HL-60 (cell line): ENCODE data around the gene RENBP.

Experiments
- POLR2AphosphoS5 ChIP-seq: IDR thresholded peaks from 2 replicates; pipeline ENCODE4 v1.6.1; 2012; ENCODE audit warnings: low read depth
- TF ChIP-seq, protein P1 (sequence below): IDR thresholded peaks from one replicate; pipeline ENCODE4 v1.5.1; 2011; ENCODE audit warnings: low read length, control low read depth, inconsistent platforms; ENCODE audit not compliant: insufficient read depth
- TF ChIP-seq, protein P2 (sequence below): IDR thresholded peaks from 2 replicates; pipeline ENCODE4 v1.6.1; 2012; ENCODE audit warnings: low read depth; ENCODE audit not compliant: insufficient replicate concordance

DNA sequence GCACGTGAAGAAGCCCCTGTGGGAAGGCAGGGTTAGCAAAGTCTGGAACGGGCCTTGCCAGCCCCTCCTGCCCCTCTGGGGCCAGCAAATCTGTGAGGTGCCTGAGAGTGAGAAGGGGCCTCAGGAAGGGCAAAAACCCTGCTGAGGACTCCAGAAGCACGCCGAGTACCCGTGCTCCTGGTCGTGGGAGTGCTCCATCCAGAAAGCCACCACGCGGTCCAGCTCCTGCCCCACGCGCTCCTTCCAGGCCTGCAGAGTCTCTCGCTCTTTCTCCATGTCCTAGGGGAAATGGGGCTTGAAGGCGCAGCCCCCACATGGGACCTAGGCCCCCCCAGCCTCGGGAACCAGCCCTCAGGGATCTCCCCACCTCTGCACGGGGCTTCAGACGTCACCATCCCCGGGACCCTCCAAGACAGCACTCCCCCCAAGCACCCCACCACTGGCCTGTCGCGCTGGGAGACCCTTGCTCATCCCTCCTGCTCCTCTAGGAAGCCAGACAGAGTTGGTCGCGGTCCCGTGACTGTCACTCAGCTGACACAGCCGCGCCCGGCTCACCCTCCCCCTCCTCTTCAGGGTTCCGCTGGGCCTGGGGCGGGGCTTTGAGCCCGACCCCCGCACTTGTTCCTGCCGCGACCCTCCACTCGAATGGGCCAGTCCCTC, at the start of gene RENBP:
- TF ChIP-seq, protein P1, sequence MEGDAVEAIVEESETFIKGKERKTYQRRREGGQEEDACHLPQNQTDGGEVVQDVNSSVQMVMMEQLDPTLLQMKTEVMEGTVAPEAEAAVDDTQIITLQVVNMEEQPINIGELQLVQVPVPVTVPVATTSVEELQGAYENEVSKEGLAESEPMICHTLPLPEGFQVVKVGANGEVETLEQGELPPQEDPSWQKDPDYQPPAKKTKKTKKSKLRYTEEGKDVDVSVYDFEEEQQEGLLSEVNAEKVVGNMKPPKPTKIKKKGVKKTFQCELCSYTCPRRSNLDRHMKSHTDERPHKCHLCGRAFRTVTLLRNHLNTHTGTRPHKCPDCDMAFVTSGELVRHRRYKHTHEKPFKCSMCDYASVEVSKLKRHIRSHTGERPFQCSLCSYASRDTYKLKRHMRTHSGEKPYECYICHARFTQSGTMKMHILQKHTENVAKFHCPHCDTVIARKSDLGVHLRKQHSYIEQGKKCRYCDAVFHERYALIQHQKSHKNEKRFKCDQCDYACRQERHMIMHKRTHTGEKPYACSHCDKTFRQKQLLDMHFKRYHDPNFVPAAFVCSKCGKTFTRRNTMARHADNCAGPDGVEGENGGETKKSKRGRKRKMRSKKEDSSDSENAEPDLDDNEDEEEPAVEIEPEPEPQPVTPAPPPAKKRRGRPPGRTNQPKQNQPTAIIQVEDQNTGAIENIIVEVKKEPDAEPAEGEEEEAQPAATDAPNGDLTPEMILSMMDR = no peak
- no peak for TF ChIP-seq POLR2AphosphoS5
- TF ChIP-seq, protein P2, sequence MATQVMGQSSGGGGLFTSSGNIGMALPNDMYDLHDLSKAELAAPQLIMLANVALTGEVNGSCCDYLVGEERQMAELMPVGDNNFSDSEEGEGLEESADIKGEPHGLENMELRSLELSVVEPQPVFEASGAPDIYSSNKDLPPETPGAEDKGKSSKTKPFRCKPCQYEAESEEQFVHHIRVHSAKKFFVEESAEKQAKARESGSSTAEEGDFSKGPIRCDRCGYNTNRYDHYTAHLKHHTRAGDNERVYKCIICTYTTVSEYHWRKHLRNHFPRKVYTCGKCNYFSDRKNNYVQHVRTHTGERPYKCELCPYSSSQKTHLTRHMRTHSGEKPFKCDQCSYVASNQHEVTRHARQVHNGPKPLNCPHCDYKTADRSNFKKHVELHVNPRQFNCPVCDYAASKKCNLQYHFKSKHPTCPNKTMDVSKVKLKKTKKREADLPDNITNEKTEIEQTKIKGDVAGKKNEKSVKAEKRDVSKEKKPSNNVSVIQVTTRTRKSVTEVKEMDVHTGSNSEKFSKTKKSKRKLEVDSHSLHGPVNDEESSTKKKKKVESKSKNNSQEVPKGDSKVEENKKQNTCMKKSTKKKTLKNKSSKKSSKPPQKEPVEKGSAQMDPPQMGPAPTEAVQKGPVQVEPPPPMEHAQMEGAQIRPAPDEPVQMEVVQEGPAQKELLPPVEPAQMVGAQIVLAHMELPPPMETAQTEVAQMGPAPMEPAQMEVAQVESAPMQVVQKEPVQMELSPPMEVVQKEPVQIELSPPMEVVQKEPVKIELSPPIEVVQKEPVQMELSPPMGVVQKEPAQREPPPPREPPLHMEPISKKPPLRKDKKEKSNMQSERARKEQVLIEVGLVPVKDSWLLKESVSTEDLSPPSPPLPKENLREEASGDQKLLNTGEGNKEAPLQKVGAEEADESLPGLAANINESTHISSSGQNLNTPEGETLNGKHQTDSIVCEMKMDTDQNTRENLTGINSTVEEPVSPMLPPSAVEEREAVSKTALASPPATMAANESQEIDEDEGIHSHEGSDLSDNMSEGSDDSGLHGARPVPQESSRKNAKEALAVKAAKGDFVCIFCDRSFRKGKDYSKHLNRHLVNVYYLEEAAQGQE = no peak
